Measurements from ENCODE around the gene PHAX.
A peak's percentile ranks its signal among the peaks of the same experiment; 100 is the strongest.

- TF ChIP-seq CTCF (IDR thresholded peaks at IDR 0.05) (peak; percentile 67 to 84 (median 78)), POLR2AphosphoS5 (IDR thresholded peaks at IDR 0.05) (no peak)
Measured at GRCh38 chr5:126676195-126676624, 75.5 kb downstream of the PHAX start.
